Kidney (tissue), 14 donors: Measurements from ENCODE around the gene RPS6KB2. TPM values are rescaled to one million over a fixed set of nuclear protein-coding genes. Genes with fewer than 3 reads are reported as not detected.

Source experiments
- DNase-seq, 5 donors: peaks; one replicate each; pipeline ENCODE4 v3.0.0-alpha.2; 2013 to 2020
- FAIRE-seq: peaks from 2 replicates; lab custom pipeline; 2012; peaks lifted over from hg19 to GRCh38; lab: Jason Lieb, UNC
- H3K27ac ChIP-seq, 2 donors: one replicate each; pipeline ENCODE4 v1.7.0; 2013; ENCODE audit warnings: low read depth in 2 of 2, low read length in 2 of 2, inconsistent platforms in 1 of 2
- H3K27me3 ChIP-seq: one replicate; pipeline ENCODE4 v1.7.1; 2013; ENCODE audit warnings: low read length, inconsistent platforms; ENCODE audit not compliant: control insufficient read depth, insufficient read depth
- H3K36me3 ChIP-seq, 3 donors: one replicate each; pipeline versions ENCODE4 v1.7.0 to v1.7.1; 2013; ENCODE audit warnings: low read length in 3 of 3, control low read depth in 1 of 3, inconsistent platforms in 1 of 3; ENCODE audit not compliant: insufficient read depth in 3 of 3, control insufficient read depth in 2 of 3
- H3K4me1 ChIP-seq, 3 donors: one replicate each; pipeline versions ENCODE4 v1.7.0 to v1.7.1; 2013; ENCODE audit warnings: low read length in 3 of 3, inconsistent platforms in 1 of 3, low read depth in 1 of 3; ENCODE audit not compliant: control insufficient read depth in 2 of 3, insufficient read depth in 2 of 3
- H3K4me3 ChIP-seq, 3 donors: one replicate each; pipeline versions ENCODE4 v1.7.0 to v1.8.1; 2013; ENCODE audit warnings: low read length in 3 of 3, control low read depth in 1 of 3, inconsistent platforms in 1 of 3
- H3K9ac ChIP-seq, 3 donors: one replicate each; pipeline versions ENCODE4 v1.7.0 to v1.7.1; 2013; ENCODE audit warnings: low read length in 3 of 3, control low read depth in 1 of 3, inconsistent platforms in 1 of 3
- H3K9me3 ChIP-seq, 3 donors: one replicate each; pipeline versions ENCODE4 v1.7.0 to v1.7.1; 2013; ENCODE audit warnings: low read length in 3 of 3, control low read depth in 1 of 3, inconsistent platforms in 1 of 3; ENCODE audit not compliant: control insufficient read depth in 2 of 3, insufficient read depth in 1 of 3
- intact Hi-C: fragments of 100-400 bp; cut with DNase I; formaldehyde crosslinking; loops from one replicate; pipeline ENCODE4 v1.11.1; 2022
- polyA plus RNA-seq: library from polyadenylated mRNA; stranded (reverse); fragments of 350-450 nt; fragmentation: Illumina TruSeq; extraction: RNeasy Lipid Tissue Mini Kit (QIAGEN cat#74804); gene quantifications from one replicate; pipeline ENCODE4 v1.2.3, GENCODE V29; 2014; ENCODE audit warnings: low read depth, low replicate concordance; ENCODE audit not compliant: insufficient read depth
- total RNA-seq: library from RNA; stranded (reverse); fragmentation: NEBNext Ultra II Directional; extraction: Animal tissue kit (Norgen Biotek cat#: 25700); gene quantifications from one replicate; pipeline ENCODE4 v1.2.1, GENCODE V29; 2021
- TF ChIP-seq, protein P1 (sequence below): IDR thresholded peaks from 3 replicates; pipeline ENCODE4 v1.5.1; 2012; ENCODE audit warnings: mild to moderate bottlenecking, moderate library complexity, borderline replicate concordance; ENCODE audit not compliant: insufficient read depth; ENCODE audit errors: extremely low read depth
- donor health status: control.
- donor health status: control.
- donor health status: control.
- donor health status: control.
- donor health status: control.
- donor health status: DM: yes; HTN: yes; CAD: no.
- donor health status: Normal renal cell carcinoma (clear cell type).

The RPS6KB2 gene
- total and polyA plus RNA-seq, 2 donors from 2014 or later, result 41.3 to 45.4 TPM

GRCh38 chr11:67450796-67451657, 22.7 kb downstream of the RPS6KB2 start:
- Histone ChIP-seq H3K4me1 (peaks cover 0 to 3% (median 2%) of the 10 kb centered on the region in 3 donors), H3K36me3 (no peaks in the 10 kb centered on the region), H3K27me3 (no peaks in the 10 kb centered on the region), H3K4me3 (no peak overlapping the region), H3K27ac (no peak overlapping the region), H3K9me3 (no peaks in the 10 kb centered on the region), H3K9ac (no peak overlapping the region)
- DNase-seq (peak in 1 of 5 donors; percentile 68), FAIRE-seq (no peak)
- TF ChIP-seq, protein P1, sequence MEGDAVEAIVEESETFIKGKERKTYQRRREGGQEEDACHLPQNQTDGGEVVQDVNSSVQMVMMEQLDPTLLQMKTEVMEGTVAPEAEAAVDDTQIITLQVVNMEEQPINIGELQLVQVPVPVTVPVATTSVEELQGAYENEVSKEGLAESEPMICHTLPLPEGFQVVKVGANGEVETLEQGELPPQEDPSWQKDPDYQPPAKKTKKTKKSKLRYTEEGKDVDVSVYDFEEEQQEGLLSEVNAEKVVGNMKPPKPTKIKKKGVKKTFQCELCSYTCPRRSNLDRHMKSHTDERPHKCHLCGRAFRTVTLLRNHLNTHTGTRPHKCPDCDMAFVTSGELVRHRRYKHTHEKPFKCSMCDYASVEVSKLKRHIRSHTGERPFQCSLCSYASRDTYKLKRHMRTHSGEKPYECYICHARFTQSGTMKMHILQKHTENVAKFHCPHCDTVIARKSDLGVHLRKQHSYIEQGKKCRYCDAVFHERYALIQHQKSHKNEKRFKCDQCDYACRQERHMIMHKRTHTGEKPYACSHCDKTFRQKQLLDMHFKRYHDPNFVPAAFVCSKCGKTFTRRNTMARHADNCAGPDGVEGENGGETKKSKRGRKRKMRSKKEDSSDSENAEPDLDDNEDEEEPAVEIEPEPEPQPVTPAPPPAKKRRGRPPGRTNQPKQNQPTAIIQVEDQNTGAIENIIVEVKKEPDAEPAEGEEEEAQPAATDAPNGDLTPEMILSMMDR, result no peak
- intact Hi-C loops, result no loop called here

DNA sequence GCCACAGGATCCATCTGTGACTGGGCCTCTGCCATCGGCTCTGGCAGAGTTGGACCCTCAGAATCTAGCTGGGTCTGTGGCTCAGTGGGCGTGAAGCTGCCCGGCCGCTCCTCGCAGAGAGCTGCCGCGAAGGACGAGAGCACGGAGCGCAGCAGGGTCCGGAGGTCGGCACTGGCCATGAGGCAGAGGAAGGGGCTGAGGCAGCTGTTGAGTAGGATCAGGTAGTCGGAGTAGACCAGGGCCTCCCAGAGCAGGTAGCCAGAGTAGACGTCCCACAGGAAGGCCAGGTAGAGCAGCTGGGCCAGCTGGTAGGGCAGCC, 23.3 kb downstream of the RPS6KB2 start:
- no peaks in the 10 kb centered on the region for H3K9me3 ChIP-seq
- H3K27me3 ChIP-seq, result no peaks in the 10 kb centered on the region
- H3K27ac ChIP-seq, result no peak overlapping the region
- DNase-seq (peak in 1 of 5 donors; percentile 63), FAIRE-seq (no peak)
- intact Hi-C loops, result no loop called here
- H3K4me3 ChIP-seq, result no peak overlapping the region
- H3K4me1 ChIP-seq, result peaks cover 0 to 3% (median 2%) of the 10 kb centered on the region in 3 donors
- TF ChIP-seq, protein P1, result no peak
- no peak overlapping the region for H3K9ac ChIP-seq
- no peaks in the 10 kb centered on the region for H3K36me3 ChIP-seq

DNA sequence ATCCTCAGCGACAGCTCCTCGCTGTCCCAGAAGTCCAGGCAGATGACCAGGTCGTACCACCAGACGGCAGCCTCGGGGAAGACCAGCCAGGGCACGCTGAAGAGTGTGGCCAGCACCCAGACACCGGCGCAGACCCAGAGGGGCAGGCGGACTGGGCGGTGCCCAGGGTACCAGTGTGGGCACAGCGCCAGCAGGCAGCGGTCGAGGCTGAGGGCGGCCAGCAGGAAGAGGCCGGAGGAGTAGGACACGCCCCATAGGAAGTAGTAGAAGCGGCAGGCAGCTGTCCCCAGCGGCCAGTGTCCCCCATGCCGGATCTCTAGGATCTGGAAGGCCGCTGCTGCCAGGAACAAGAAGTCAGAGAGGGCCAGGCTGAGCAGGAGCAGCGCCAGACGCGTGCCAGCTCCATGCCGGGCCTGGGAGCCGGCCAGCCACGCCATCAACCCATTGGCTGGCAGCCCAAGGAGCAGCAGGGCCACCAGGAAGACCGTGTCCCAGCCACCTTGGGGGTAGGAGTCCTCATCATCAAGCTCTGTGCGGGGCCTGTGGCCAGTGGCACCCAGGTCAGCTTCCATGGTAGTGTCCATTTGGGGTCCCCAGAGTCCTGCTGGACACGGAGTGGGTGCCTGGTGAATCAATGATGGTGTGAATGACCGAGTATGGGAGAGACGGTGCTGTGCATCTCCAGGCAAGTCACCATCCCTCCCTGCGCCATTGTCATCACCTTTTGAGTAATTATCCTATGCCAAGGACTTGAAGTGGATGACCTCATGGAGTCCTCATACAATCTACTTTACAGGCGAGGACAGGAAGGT, 24.1 kb downstream of the RPS6KB2 start, which contains the start of gene GPR152:
TSS of gene GPR152 (minus strand) at position 589 of the 812 bp plus-strand sequence. CDS start at position 584, 5 bp downstream.
- Histone ChIP-seq H3K4me3 (no peak within 1 kb of the TSS), H3K9ac (no peak within 1 kb of the TSS), H3K36me3 (no peaks in the 10 kb centered on the region), H3K27ac (no peak within 1 kb of the TSS), H3K4me1 (peaks cover 0 to 3% (median 2%) of the 10 kb centered on the region in 3 donors), H3K9me3 (no peaks in the 10 kb centered on the region), H3K27me3 (no peaks in the 10 kb centered on the region)
- FAIRE-seq (no peak), DNase-seq (peak in 1 of 5 donors; percentile 78)
- TF ChIP-seq, protein P1, result no peak
- intact Hi-C loops, result no loop called here
